H9 (cell line): ENCODE measurements around the gene RBFOX2. TPM values are rescaled to one million over a fixed set of nuclear protein-coding genes. Genes with fewer than 3 reads are reported as not detected.

Experiments used
- DNase-seq: peaks from one replicate; pipeline ENCODE4 v3.0.0-alpha.2; 2017
- H2AFZ ChIP-seq: one replicate; pipeline ENCODE4 v1.6.1; 2013; ENCODE audit warnings: mild to moderate bottlenecking, low read length, control low read depth, moderate library complexity
- H2AK5ac ChIP-seq: 2 replicates; pipeline ENCODE4 v1.6.1; 2013; ENCODE audit warnings: low read length, control low read depth, mixed read lengths; ENCODE audit not compliant: insufficient read length
- H2BK120ac ChIP-seq: one replicate; pipeline ENCODE4 v1.6.1; 2013; ENCODE audit warnings: low read depth, mild to moderate bottlenecking, low read length, control low read depth, inconsistent platforms; ENCODE audit not compliant: poor library complexity, severe bottlenecking
- H2BK12ac ChIP-seq: 2 replicates; pipeline ENCODE4 v1.6.1; 2013; ENCODE audit warnings: low read length, control low read depth, mixed read lengths, low read depth; ENCODE audit not compliant: insufficient read length
- H2BK15ac ChIP-seq: 2 replicates; pipeline ENCODE4 v1.6.1; 2013; ENCODE audit warnings: low read depth, low read length, control low read depth
- H2BK20ac ChIP-seq: one replicate; pipeline ENCODE4 v1.6.1; 2013; ENCODE audit warnings: low read depth, mild to moderate bottlenecking, low read length, control low read depth, inconsistent platforms; ENCODE audit not compliant: poor library complexity, severe bottlenecking
- H2BK5ac ChIP-seq: 2 replicates; pipeline ENCODE4 v1.6.1; 2013; ENCODE audit warnings: low read length, control low read depth, mixed read lengths; ENCODE audit not compliant: insufficient read length
- H3K14ac ChIP-seq: 2 replicates; pipeline ENCODE4 v1.6.1; 2013; ENCODE audit warnings: low read length, control low read depth; ENCODE audit not compliant: insufficient read depth
- H3K18ac ChIP-seq: 2 replicates; pipeline ENCODE4 v1.6.1; 2013; ENCODE audit warnings: low read depth, mild to moderate bottlenecking, mixed read lengths, low read length, control low read depth; ENCODE audit not compliant: insufficient read length
- H3K23ac ChIP-seq: 2 replicates; pipeline ENCODE4 v1.6.1; 2013; ENCODE audit warnings: low read length, control low read depth, mixed read lengths, low read depth; ENCODE audit not compliant: insufficient read length
- H3K23me2 ChIP-seq: 2 replicates; pipeline ENCODE4 v1.6.1; 2013; ENCODE audit warnings: low read depth, mild to moderate bottlenecking, mixed read lengths, low read length, control low read depth; ENCODE audit not compliant: insufficient read length, poor library complexity, severe bottlenecking
- H3K27ac ChIP-seq: 2 replicates; pipeline ENCODE4 v1.5.1; 2013; ENCODE audit warnings: low read length, control low read depth, mixed read lengths, low read depth; ENCODE audit not compliant: insufficient read length
- H3K27me3 ChIP-seq: 2 replicates; pipeline ENCODE4 v1.6.1; 2013; ENCODE audit warnings: low read length, control low read depth, inconsistent platforms; ENCODE audit not compliant: insufficient read depth
- H3K4ac ChIP-seq: 2 replicates; pipeline ENCODE4 v1.6.1; 2013; ENCODE audit warnings: low read depth, mild to moderate bottlenecking, control low read depth, inconsistent platforms, low read length, moderate library complexity
- H3K4me1 ChIP-seq: 2 replicates; pipeline ENCODE4 v1.6.1; 2013; ENCODE audit warnings: low read length, control low read depth, inconsistent platforms; ENCODE audit not compliant: insufficient read depth
- H3K4me2 ChIP-seq: 2 replicates; pipeline ENCODE4 v1.6.1; 2013; ENCODE audit warnings: low read length, control low read depth, mixed read lengths; ENCODE audit not compliant: insufficient read length, insufficient read depth
- H3K56ac ChIP-seq: 2 replicates; pipeline ENCODE4 v1.6.1; 2013; ENCODE audit warnings: low read depth, mild to moderate bottlenecking, mixed read lengths, low read length, control low read depth; ENCODE audit not compliant: insufficient read length
- H3K79me1 ChIP-seq: 2 replicates; pipeline ENCODE4 v1.6.1; 2013; ENCODE audit warnings: low read depth, mild to moderate bottlenecking, moderate library complexity, low read length, control low read depth, inconsistent platforms; ENCODE audit not compliant: insufficient read depth, poor library complexity, severe bottlenecking
- H3K79me2 ChIP-seq: 2 replicates; pipeline ENCODE4 v1.6.1; 2013; ENCODE audit warnings: low read length, control low read depth, inconsistent platforms; ENCODE audit not compliant: insufficient read depth
- H3K9ac ChIP-seq: 2 replicates; pipeline ENCODE4 v1.6.1; 2013; ENCODE audit warnings: low read length, control low read depth, mixed read lengths; ENCODE audit not compliant: insufficient read length; ENCODE audit errors: extremely low read depth
- H3K9me3 ChIP-seq: one replicate; pipeline ENCODE4 v1.6.1; 2013; ENCODE audit warnings: low read depth, low read length, inconsistent platforms; ENCODE audit not compliant: control insufficient read depth
- H3T11ph ChIP-seq: one replicate; pipeline ENCODE4 v1.6.1; 2013; ENCODE audit warnings: mild to moderate bottlenecking, low read length, control low read depth, inconsistent platforms
- H4K20me1 ChIP-seq: one replicate; pipeline ENCODE4 v1.6.1; 2013; ENCODE audit not compliant: control insufficient read depth, insufficient read length, insufficient read depth
- H4K5ac ChIP-seq: 2 replicates; pipeline ENCODE4 v1.6.1; 2013; ENCODE audit warnings: low read depth, mild to moderate bottlenecking, mixed read lengths, low read length, control low read depth; ENCODE audit not compliant: insufficient read length
- H4K8ac ChIP-seq: replicated peaks from 2 replicates; pipeline ENCODE4 v1.6.1; 2013; ENCODE audit warnings: low read length, control low read depth, mixed read lengths, low read depth; ENCODE audit not compliant: insufficient read length
- H4K91ac ChIP-seq: 2 replicates; pipeline ENCODE4 v1.6.1; 2013; ENCODE audit warnings: low read depth, mild to moderate bottlenecking, moderate library complexity, mixed read lengths, low read length, control low read depth; ENCODE audit not compliant: insufficient read length
- H3K27ac Mint-ChIP-seq, 3 experiments: 2 replicates in 2 of 3; 3 replicates in 1 of 3; pipeline ENCODE4 v1.8.0; 2020 to 2021; ENCODE audit warnings: mixed read lengths in 3 of 3, mild to moderate bottlenecking in 1 of 3, moderate library complexity in 1 of 3
- H3K27me3 Mint-ChIP-seq: 2 replicates; pipeline ENCODE4 v1.8.0; 2021; ENCODE audit warnings: low read depth, mild to moderate bottlenecking, moderate library complexity, mixed read lengths
- H3K36me3 Mint-ChIP-seq, 3 experiments: 2 replicates in 2 of 3; 3 replicates in 1 of 3; pipeline ENCODE4 v1.8.0; 2020 to 2021; ENCODE audit warnings: low read depth in 3 of 3, mixed read lengths in 3 of 3; ENCODE audit not compliant: insufficient read depth in 1 of 3
- H3K4me1 Mint-ChIP-seq, 2 experiments: 2 replicates each; pipeline ENCODE4 v1.8.0; 2020; ENCODE audit warnings: mixed read lengths in 2 of 2
- H3K4me3 Mint-ChIP-seq, 2 experiments: 2 replicates in 1 of 2; 3 replicates in 1 of 2; pipeline ENCODE4 v1.8.0; 2020 to 2021; ENCODE audit warnings: mild to moderate bottlenecking in 2 of 2, mixed read lengths in 2 of 2, moderate library complexity in 1 of 2
- H3K9me3 Mint-ChIP-seq, 2 experiments: 2 replicates in 1 of 2; 3 replicates in 1 of 2; pipeline ENCODE4 v1.8.0; 2020; ENCODE audit warnings: mild to moderate bottlenecking in 2 of 2, mixed read lengths in 2 of 2, moderate library complexity in 1 of 2
- WGBS: extraction: QIAGEN DNeasy Blood & Tissue Kit; methylation state at CpG from one replicate; pipeline ENCODE4 v1.1.7; 2013; ENCODE audit warnings: missing lambda C conversion rate, low lambda C conversion rate, mixed read lengths; ENCODE audit not compliant: insufficient read length; ENCODE audit errors: extremely low coverage; 5-methylcytosine and 5-hydroxymethylcytosine counted together
- total RNA-seq: library from RNA; stranded (reverse); gene quantifications from 2 replicates; pipeline ENCODE4 v1.2.1, GENCODE V29; 2021
- TF ChIP-seq, protein P1 (sequence below): fragments of 200-600 bp; sonication (generic); conservative IDR thresholded peaks from 3 replicates; pipeline ENCODE4 v1.8.0; 2021; ENCODE audit warnings: antibody characterized with exemption, mild to moderate bottlenecking

RBFOX2 gene
- total RNA-seq, 1 experiment from 2014 or later: 84.7 TPM

DNA sequence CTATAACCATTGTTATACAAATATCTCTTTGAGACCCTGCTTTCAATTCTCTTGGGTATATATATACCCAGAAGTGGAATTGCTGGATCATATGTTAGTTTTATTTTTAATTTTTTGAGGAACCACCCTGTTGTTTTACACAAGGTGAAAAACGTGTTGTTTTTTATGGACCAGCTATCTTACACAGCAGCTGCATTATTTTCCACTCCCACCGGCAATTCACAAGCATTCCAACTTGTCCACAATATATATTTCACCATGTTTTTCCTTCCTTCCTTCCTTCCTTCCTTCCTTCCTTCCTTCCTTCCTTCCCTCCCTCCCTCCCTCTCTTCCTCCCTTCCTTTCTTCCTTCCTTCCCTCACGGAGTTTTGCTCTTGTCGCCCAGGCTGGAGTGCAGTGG is 317.3 kb downstream of the RBFOX2 start:
- Histone ChIP-seq H3T11ph (no peak overlapping the region), H4K20me1 (no peaks in the 10 kb centered on the region), H3K14ac (no peak overlapping the region), H3K23me2 (no peaks in the 10 kb centered on the region), H2AK5ac (no peak overlapping the region), H3K56ac (no peak overlapping the region), H3K27me3 (no peaks in the 10 kb centered on the region), H3K27ac (no peak overlapping the region), H4K91ac (no peak overlapping the region), H2BK15ac (no peak overlapping the region), H3K9ac (no peak overlapping the region), H3K23ac (no peak overlapping the region), H3K4ac (no peak overlapping the region), H3K79me2 (no peaks in the 10 kb centered on the region), H2BK12ac (no peak overlapping the region), H3K4me1 (no peaks in the 10 kb centered on the region), H3K9me3 (no peaks in the 10 kb centered on the region), H2BK120ac (no peak overlapping the region), H3K18ac (no peak overlapping the region), H2AFZ (no peak overlapping the region), H4K5ac (no peak overlapping the region), H2BK5ac (no peak overlapping the region), H4K8ac (no peak overlapping the region), H2BK20ac (no peak overlapping the region), H3K4me2 (no peak overlapping the region), H3K79me1 (no peaks in the 10 kb centered on the region)
- H3K4me1 Mint-ChIP-seq: peaks cover 0 to 5% of the 10 kb centered on the region in 2 experiments; a peak in 1 of 4 replicates
- no peak for DNase-seq
- no peak overlapping the region for H3K27ac Mint-ChIP-seq
- H3K36me3 Mint-ChIP-seq: peaks cover 0 to 7% (median 0%) of the 10 kb centered on the region in 3 experiments; a peak in 2 of 7 replicates
- H3K9me3 Mint-ChIP-seq: peaks cover 10 to 12% of the 10 kb centered on the region in 2 experiments; a peak in 4 of 5 replicates
- no CpG with 5 or more reads among the region's 4 CpGs for WGBS
- H3K4me3 Mint-ChIP-seq: no peak overlapping the region
- TF ChIP-seq, protein P1, sequence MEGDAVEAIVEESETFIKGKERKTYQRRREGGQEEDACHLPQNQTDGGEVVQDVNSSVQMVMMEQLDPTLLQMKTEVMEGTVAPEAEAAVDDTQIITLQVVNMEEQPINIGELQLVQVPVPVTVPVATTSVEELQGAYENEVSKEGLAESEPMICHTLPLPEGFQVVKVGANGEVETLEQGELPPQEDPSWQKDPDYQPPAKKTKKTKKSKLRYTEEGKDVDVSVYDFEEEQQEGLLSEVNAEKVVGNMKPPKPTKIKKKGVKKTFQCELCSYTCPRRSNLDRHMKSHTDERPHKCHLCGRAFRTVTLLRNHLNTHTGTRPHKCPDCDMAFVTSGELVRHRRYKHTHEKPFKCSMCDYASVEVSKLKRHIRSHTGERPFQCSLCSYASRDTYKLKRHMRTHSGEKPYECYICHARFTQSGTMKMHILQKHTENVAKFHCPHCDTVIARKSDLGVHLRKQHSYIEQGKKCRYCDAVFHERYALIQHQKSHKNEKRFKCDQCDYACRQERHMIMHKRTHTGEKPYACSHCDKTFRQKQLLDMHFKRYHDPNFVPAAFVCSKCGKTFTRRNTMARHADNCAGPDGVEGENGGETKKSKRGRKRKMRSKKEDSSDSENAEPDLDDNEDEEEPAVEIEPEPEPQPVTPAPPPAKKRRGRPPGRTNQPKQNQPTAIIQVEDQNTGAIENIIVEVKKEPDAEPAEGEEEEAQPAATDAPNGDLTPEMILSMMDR: no peak
- H3K27me3 Mint-ChIP-seq: peaks cover 5% of the 10 kb centered on the region
